Measurements from ENCODE around the gene OCSTAMP. TPM values are rescaled to one million over a fixed set of nuclear protein-coding genes. Genes with fewer than 3 reads are reported as not detected.

The OCSTAMP gene
- total and polyA plus RNA-seq, 8 donors, result not detected

DNA sequence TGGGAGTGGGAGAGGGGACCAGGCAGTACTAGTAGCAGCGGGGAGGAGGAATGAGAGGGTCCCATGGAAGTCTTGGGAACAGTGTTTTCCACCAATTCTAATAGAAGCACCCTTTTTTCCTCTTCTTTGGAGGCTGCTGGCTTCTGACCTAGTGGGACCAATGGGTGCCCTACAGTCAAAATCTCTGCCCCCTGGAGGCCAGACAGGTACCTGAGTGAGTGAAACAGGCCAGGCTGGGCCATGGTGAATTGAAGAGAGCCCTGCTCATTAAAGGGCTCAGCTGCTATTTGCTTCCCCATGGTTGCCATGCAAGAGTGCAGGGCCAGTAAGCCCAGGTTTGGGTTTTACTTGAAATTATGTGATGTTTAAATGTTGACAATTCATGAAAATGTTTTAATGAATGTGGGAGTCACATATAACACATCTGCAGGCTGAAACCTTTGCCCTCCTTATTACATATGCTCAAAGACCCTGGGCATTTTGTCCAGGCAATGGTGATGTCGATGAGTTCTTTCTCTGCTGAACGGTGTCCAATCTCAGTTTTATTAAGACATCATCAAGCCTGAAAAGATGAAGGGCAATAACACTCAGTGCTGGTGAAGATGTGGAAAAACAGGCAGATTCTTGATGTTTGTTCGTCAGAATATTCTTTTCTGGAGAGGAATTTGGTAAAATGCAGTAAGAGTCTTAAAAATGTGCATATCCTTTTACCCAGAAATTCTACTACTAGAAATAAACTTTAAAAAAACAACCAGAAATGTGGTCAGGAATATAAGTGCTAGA lies 42.3 kb upstream of the OCSTAMP start:
- no peaks in the 10 kb centered on the region for H3K36me3 ChIP-seq
- no peak for FAIRE-seq
- intact Hi-C loops (cut with DNase I), result no loop called here
- no peak for TF ChIP-seq CTCF (IDR thresholded peaks at IDR 0.05)
- no peaks in the 10 kb centered on the region for H3K27me3 ChIP-seq
- WGBS, 2 donors, result 92 to 96% methylated on average over 4 of the region's 4 CpGs
- H3K9me3 ChIP-seq, result no peaks in the 10 kb centered on the region
- no peak for ATAC-seq
- no peak overlapping the region for H3K4me3 ChIP-seq
- DNase-seq, result no peak
- no peak overlapping the region for H3K27ac ChIP-seq
- H3K4me1 ChIP-seq, result no peaks in the 10 kb centered on the region

DNA sequence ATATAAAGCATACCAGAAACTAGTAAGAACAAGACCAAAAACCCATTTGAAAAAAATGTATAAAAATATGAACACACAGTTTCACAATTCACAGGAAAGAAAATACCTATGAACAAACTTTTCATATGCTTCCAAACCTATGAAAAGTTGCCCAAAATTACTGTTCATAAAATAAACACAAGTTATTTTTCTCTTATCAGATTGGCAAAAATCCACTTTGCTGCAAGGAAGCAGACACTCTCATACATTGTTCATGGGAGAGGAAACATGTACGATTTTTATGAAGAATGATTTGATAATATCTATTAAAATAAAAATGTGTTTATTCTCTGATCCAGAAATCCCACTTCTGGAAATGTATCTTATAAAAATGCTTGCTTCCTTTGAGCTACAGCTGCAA lies 40.0 kb upstream of the OCSTAMP start:
- FAIRE-seq (no peak), ATAC-seq (no peak), DNase-seq (no peak)
- no peak overlapping the region for H3K4me3 ChIP-seq
- H3K27ac ChIP-seq, result no peak overlapping the region
- H3K27me3 ChIP-seq, result no peaks in the 10 kb centered on the region
- no peaks in the 10 kb centered on the region for H3K9me3 ChIP-seq
- no peaks in the 10 kb centered on the region for H3K4me1 ChIP-seq
- intact Hi-C loops (cut with DNase I), result no loop called here
- 46 to 63% methylated on average over 1 of the region's 1 CpG for WGBS, 2 donors
- H3K36me3 ChIP-seq, result no peaks in the 10 kb centered on the region
- TF ChIP-seq CTCF (IDR thresholded peaks at IDR 0.05), result no peak

- ATAC-seq (peak in 3 of 4 donors; percentile 40 to 78 (median 45)), DNase-seq (peak in 2 of 6 donors; percentile 19 to 25)
Measured at GRCh38 chr20:46588532-46589511, 38.4 kb upstream of the OCSTAMP start.

GRCh38 chr20:46587986-46588385 lies 37.5 kb upstream of the OCSTAMP start:
- H3K9me3 ChIP-seq, result no peaks in the 10 kb centered on the region
- no peaks in the 10 kb centered on the region for H3K4me1 ChIP-seq
- no peak overlapping the region for H3K4me3 ChIP-seq
- intact Hi-C loops (cut with DNase I), result no loop called here
- DNase-seq (no peak), FAIRE-seq (no peak), ATAC-seq (no peak)
- 71 to 73% methylated on average over 7 of the region's 7 CpGs for WGBS, 2 donors
- no peak overlapping the region for H3K27ac ChIP-seq
- H3K36me3 ChIP-seq, result no peaks in the 10 kb centered on the region
- no peak for TF ChIP-seq CTCF (IDR thresholded peaks at IDR 0.05)
- H3K27me3 ChIP-seq, result no peaks in the 10 kb centered on the region

More at GRCh38 chr20:46588532-46589511, 38.4 kb upstream of the OCSTAMP start:
- no peak for TF ChIP-seq CTCF (IDR thresholded peaks at IDR 0.05)
- no peaks in the 10 kb centered on the region for H3K4me1 ChIP-seq
- intact Hi-C loops (cut with DNase I), result no loop called here
- H3K4me3 ChIP-seq, result no peak overlapping the region
- no peaks in the 10 kb centered on the region for H3K27me3 ChIP-seq
- FAIRE-seq, result no peak
- H3K36me3 ChIP-seq, result no peaks in the 10 kb centered on the region
- H3K27ac ChIP-seq, result peak overlapping the region in 2 of 4 donors; percentile 7 to 34
- 67 to 74% methylated on average over 14 of the region's 14 CpGs for WGBS, 2 donors
- H3K9me3 ChIP-seq, result no peaks in the 10 kb centered on the region

All from pancreas (tissue), 10 donors.